SIG-M5 (cell line): Measurements from ENCODE around the gene VANGL2.
"Not testable (repeated sequence)": the region's sequence is repeated elsewhere in the genome, so short reads cannot be mapped to it uniquely, and the experiment has no call there.

Experiments used
- DNase-seq: peaks from one replicate; lab custom pipeline; 2025; lab: John Stamatoyannopoulos, UW

Gene VANGL2

GRCh38 chr1:160370561-160371345, 29.6 kb upstream of the VANGL2 start:
- no peak for DNase-seq

GRCh38 chr1:160371346-160371631, 29.1 kb upstream of the VANGL2 start:
- no peak for DNase-seq

GRCh38 chr1:160371756-160372155, 28.6 kb upstream of the VANGL2 start:
- DNase-seq = no peak

GRCh38 chr1:160373696-160374095, 26.7 kb upstream of the VANGL2 start:
- no peak for DNase-seq

- DNase-seq = no peak
Measured at GRCh38 chr1:160374306-160375110, 25.9 kb upstream of the VANGL2 start.

- no peak for DNase-seq
Measured at GRCh38 chr1:160375788-160376524, 24.4 kb upstream of the VANGL2 start.

GRCh38 chr1:160376525-160377131, 23.7 kb upstream of the VANGL2 start:
- DNase-seq = peak; percentile 17

- DNase-seq = no peak
Measured at GRCh38 chr1:160377585-160378206, 22.7 kb upstream of the VANGL2 start.

GRCh38 chr1:160384812-160385211, 15.6 kb upstream of the VANGL2 start:
- not testable (repeated sequence) for DNase-seq

- DNase-seq = not testable (repeated sequence)
Measured at GRCh38 chr1:160388406-160388805, 12.0 kb upstream of the VANGL2 start.

GRCh38 chr1:160394673-160395072, 5.7 kb upstream of the VANGL2 start:
- DNase-seq = no peak

- no peak for DNase-seq
Measured at GRCh38 chr1:160397651-160398050, 2.7 kb upstream of the VANGL2 start.

GRCh38 chr1:160398823-160399222, 1.5 kb upstream of the VANGL2 start:
- no peak for DNase-seq

GRCh38 chr1:160399544-160400222, 681 bp upstream of the VANGL2 start:
- no peak for DNase-seq

GRCh38 chr1:160400646-160401486, 502 bp downstream of the VANGL2 start:
- DNase-seq = no peak

- DNase-seq = no peak
Measured at GRCh38 chr1:160401487-160401805, 1.1 kb downstream of the VANGL2 start.

- no peak for DNase-seq
Measured at GRCh38 chr1:160402001-160402795, 1.8 kb downstream of the VANGL2 start.

- no peak for DNase-seq
Measured at GRCh38 chr1:160403244-160403643, 2.9 kb downstream of the VANGL2 start.

GRCh38 chr1:160404094-160404493, 3.7 kb downstream of the VANGL2 start:
- DNase-seq = no peak
